ENCODE measurements around the gene ASB10. TPM values are rescaled to one million over a fixed set of nuclear protein-coding genes. Genes with fewer than 3 reads are reported as not detected.

Gene ASB10
- total and polyA plus RNA-seq, 3 donors from 2014 or later = 0.18 to 0.39 TPM; not detected in 1

DNA sequence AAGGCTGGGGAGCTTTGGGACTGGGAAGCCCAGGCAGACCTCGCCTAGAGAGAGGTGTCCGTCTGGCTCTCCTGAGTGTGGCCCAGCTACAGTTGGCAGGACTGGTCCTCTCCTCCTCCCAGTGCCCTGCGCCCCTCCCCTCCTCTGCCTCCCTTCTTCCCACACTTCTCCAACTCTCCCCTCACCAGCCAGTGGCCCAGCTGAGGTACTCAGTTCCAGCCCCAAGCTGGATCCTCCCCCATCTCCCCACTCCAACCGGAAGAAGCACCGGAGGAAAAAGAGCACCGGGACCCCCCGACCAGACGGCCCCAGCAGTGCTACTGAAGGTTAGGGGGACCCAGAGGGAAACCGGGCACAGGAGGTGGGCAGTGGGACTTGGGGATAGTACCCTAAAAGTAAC lies 47.3 kb downstream of the ASB10 start:
- Histone ChIP-seq H3K27ac (no peak overlapping the region), H3K27me3 (no peaks in the 10 kb centered on the region), H3K9me3 (no peaks in the 10 kb centered on the region), H3K36me3 (ENCODE audit: low read depth, missing control alignments) (no peaks in the 10 kb centered on the region), H3K4me3 (no peak overlapping the region), H3K4me1 (peaks cover 18% of the 10 kb centered on the region)
- peak; percentile 12 for DNase-seq
- intact Hi-C loops (cut with DNase I; ENCODE audit: low total_unique reads) = no loop called here
- TF ChIP-seq, protein P1, sequence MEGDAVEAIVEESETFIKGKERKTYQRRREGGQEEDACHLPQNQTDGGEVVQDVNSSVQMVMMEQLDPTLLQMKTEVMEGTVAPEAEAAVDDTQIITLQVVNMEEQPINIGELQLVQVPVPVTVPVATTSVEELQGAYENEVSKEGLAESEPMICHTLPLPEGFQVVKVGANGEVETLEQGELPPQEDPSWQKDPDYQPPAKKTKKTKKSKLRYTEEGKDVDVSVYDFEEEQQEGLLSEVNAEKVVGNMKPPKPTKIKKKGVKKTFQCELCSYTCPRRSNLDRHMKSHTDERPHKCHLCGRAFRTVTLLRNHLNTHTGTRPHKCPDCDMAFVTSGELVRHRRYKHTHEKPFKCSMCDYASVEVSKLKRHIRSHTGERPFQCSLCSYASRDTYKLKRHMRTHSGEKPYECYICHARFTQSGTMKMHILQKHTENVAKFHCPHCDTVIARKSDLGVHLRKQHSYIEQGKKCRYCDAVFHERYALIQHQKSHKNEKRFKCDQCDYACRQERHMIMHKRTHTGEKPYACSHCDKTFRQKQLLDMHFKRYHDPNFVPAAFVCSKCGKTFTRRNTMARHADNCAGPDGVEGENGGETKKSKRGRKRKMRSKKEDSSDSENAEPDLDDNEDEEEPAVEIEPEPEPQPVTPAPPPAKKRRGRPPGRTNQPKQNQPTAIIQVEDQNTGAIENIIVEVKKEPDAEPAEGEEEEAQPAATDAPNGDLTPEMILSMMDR (IDR thresholded peaks at IDR 0.05) = no peak
- TF ChIP-seq POLR2A (IDR thresholded peaks at IDR 0.05) = no peak
- WGBS, 2 donors = 87 to 92% methylated on average over 9 of the region's 9 CpGs

DNA sequence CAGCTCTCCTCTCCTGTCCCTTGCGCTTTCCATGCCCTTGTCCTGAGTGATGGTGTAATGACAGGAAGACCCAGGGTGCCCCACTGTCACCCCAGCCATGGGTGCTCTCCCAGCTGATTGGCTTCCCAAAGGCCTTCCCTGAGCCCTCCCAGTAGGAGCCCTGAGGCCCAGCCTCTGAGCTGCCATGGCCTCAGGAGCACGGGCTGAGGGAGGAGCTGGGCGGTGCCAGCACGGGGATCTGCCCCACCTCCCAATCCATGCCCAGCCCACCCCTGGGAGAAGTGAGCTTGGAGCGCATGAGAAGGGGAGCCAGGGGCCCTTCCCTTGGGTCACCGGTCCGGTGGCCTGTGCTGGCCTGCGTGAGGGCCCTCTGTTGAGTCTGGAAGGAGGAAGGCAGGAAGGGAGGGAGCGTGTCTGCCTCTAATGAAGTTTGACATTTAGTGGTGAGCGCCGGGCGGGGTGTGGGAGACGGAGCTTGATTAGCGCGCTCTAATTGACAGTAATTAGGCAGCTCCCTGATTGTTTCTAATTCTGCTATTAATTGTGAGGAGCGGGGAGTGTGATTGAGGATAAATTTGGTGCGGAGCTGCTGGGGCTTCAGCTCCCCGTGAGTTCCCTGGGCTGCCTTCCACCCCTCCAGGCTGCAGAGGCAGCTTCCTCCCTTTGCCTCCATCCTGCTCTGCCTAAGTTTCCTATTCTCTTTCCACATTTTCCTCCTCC lies 47.8 kb downstream of the ASB10 start:
- WGBS, 2 donors = 89 to 95% methylated on average over 14 to 18 of the region's 18 CpGs
- H3K4me1 ChIP-seq = peaks cover 18% of the 10 kb centered on the region
- H3K27ac ChIP-seq = no peak overlapping the region
- no peaks in the 10 kb centered on the region for H3K27me3 ChIP-seq
- no peaks in the 10 kb centered on the region for H3K9me3 ChIP-seq
- intact Hi-C loops (cut with DNase I; ENCODE audit: low total_unique reads) = no loop called here
- TF ChIP-seq, protein P1 (IDR thresholded peaks at IDR 0.05) = no peak
- TF ChIP-seq POLR2A (IDR thresholded peaks at IDR 0.05) = no peak
- no peak overlapping the region for H3K4me3 ChIP-seq
- peak; percentile 10 for DNase-seq
- H3K36me3 ChIP-seq (ENCODE audit: low read depth, missing control alignments) = no peaks in the 10 kb centered on the region

DNA sequence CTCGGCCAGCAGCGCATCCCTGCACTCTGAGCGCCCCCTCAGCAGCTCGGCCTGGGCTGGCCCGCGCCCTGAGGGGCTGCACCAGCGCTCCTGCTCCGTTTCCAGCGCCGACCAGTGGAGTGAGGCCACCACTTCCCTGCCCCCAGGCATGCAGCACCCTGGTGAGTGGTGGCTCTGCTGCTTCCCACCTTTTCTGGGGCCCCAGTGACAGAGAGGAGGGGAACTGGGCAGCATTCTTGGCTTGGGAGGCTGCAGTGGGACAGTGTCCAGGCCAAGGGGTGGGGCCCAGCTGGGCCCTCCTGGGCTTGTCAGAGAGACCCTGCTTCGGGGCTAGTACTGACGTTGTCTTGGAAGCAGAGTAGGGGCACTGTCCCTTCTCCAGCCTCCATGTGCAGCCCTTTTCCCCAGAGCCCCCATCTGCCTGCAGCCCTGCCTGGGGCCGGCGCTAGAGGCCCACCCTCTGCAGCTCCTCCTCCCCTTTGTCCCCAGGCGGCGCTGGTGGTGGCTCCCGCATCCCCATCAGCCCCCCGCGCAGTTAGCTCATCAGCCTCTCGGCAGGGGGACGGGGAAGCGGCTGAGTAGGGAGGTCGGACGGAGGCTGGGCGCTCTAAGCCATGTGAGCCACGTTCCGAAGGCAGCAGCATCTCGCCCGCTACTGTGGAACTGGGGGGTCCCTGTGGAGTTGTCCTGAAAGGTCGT lies 48.7 kb downstream of the ASB10 start:
- DNase-seq = no peak
- Histone ChIP-seq H3K9me3 (no peaks in the 10 kb centered on the region), H3K27ac (no peak overlapping the region), H3K4me1 (peaks cover 14% of the 10 kb centered on the region), H3K4me3 (no peak overlapping the region), H3K36me3 (ENCODE audit: low read depth, missing control alignments) (no peaks in the 10 kb centered on the region), H3K27me3 (no peaks in the 10 kb centered on the region)
- 86% methylated on average over 19 to 30 of the region's 30 CpGs for WGBS, 2 donors
- TF ChIP-seq, protein P1 (IDR thresholded peaks at IDR 0.05) = no peak
- TF ChIP-seq POLR2A (IDR thresholded peaks at IDR 0.05) = no peak
- intact Hi-C loops (cut with DNase I; ENCODE audit: low total_unique reads) = no loop called here

DNA sequence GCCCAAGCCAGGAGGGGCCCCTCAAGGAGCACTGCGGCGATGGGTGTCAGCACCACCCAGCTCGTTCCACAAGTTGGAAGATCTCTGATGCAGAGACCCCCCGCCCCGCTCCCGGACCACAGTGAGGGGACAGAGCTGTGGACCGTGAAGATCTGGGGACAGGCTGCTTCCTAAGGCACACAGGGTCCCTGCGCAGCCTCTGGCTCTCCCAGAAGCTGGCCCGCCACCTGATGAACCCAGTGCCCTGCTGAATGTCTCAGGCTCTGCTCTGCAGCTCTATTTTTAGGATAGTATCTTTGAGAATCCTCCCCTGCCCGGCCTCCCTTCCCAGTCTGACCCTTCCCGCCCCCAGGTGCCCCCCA lies 49.3 kb downstream of the ASB10 start:
- H3K9me3 ChIP-seq = no peaks in the 10 kb centered on the region
- TF ChIP-seq, protein P1 (IDR thresholded peaks at IDR 0.05) = no peak
- no peak for TF ChIP-seq POLR2A (IDR thresholded peaks at IDR 0.05)
- peaks cover 9% of the 10 kb centered on the region for H3K4me1 ChIP-seq
- DNase-seq = no peak
- no peak overlapping the region for H3K4me3 ChIP-seq
- no peak overlapping the region for H3K27ac ChIP-seq
- H3K36me3 ChIP-seq (ENCODE audit: low read depth, missing control alignments) = no peaks in the 10 kb centered on the region
- intact Hi-C loops (cut with DNase I; ENCODE audit: low total_unique reads) = no loop called here
- no peaks in the 10 kb centered on the region for H3K27me3 ChIP-seq
- 84 to 92% methylated on average over 9 to 11 of the region's 11 CpGs for WGBS, 2 donors
